Globus pallidus (tissue), 1 donor: ENCODE measurements around the gene RAMP2.
"Not testable (repeated sequence)": the region's sequence is repeated elsewhere in the genome, so short reads cannot be mapped to it uniquely, and the experiment has no call there.

ENCODE experiments used
- DNase-seq: peaks from one replicate; pipeline ENCODE4 v3.0.0-alpha.2; 2015; ENCODE audit warnings: low spot score

Gene RAMP2, protein sequence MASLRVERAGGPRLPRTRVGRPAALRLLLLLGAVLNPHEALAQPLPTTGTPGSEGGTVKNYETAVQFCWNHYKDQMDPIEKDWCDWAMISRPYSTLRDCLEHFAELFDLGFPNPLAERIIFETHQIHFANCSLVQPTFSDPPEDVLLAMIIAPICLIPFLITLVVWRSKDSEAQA

DNA sequence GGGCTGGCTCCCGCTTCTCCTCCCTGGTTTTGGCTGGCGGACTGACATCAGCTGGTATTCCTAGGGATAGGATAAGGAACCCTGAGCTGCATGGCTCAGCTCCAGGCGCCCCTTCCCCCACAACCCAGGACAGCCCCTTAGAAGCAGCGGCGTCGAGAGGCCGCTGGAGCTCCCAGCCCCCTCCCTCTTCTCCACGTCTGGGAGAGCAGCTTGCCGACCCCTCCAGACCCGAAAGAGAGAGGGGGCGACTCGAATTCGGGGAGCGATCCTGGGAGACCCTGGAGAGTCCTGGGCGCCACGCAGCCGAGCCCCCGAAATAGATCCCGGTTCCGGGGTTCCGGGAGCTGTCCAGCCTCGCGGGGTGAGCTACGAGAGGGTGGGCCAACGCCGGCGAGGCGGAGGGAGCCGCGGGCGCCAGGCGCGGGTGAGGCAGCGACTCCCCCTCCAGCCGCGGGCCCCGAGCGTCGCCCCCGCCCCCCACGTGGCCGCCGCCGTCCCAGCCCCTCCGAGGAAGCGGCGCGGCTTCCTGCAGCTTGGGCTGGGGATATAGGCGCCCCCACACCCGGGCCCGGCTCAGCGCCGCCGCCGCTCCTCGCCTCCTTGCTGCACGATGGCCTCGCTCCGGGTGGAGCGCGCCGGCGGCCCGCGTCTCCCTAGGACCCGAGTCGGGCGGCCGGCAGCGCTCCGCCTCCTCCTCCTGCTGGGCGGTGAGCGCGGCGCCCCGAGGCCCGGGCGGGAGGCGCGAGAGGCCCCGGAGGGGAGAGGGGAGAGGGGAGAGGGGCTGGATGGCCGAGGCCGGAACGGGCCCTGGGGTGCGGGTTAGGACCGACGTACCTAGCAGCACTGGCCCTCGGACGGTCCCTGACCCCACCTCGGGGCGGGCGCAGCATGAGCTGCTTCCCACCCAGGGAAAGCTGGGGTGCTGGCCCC is at the start of gene RAMP2:
Gene RAMP2 (plus strand): TSS at position 576 of the 930 bp plus-strand sequence. CDS start 35 bp downstream, at position 611.
- no peak for DNase-seq

DNA sequence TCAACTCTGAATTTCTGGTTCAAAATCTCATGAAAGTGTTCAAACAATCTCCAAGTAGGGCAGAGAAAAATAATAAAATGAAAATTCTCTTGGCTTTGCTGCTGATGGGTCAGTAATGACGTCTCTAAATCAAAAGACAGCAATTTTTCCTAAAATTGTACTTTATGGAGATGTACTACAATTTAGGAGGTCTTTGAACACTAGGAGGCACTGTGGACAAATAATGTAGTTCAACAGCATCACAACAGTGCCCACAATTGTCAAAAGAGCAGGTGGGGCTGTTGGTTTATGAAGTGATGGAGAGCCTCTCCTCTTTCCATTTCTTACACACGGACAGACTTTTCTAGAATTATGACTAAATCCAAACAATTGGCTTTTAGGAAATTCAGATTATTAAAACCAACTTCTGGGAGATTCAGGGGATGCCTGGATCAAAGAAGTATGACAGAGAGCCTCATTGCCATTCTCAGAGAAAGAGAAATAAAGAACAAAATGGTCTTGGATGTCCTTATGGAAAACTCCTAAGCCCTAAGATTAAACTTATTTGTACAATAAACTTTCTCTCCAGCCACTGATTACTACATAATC is 39.9 kb upstream of the RAMP2 start:
- peak; percentile 82 for DNase-seq

DNA sequence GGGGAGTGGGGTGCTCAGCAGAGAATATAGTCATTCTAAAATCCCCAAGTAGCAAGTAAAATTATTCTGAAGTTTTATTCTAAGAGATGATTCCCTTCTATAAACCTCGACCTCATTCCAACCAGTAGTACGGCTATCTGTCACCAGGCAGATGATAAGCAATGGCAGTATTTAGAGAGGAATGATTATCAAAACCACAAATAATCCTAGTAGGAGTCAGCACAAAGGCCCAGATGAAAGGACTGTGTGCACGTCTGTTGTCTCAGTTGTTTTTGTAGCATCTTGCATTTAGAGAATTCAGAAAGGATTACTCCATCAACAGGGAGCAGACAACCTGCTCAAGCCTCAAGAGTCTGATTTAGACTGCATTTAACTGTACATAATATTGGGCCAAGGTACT is 37.4 kb upstream of the RAMP2 start:
- DNase-seq, result no peak

DNA sequence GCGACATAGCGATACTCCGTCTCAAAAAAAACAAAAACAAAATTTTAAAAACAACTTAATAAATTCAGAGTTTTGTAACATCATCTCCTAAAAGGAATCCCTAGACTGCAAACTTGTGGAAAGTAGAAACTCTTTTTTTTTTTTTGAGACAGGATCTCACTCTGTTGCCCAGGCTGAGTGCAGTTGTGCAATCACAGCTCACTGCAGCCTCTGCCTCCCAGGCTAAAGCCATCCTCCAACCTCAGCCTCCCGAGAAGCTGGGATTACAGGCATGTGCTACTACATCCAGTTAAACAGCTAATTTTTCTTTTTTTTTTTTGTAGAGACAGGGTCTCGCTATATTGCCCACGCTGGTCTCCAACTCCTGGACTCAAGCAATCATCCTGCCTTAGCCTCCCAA is 35.9 kb upstream of the RAMP2 start:
- no peak for DNase-seq

DNA sequence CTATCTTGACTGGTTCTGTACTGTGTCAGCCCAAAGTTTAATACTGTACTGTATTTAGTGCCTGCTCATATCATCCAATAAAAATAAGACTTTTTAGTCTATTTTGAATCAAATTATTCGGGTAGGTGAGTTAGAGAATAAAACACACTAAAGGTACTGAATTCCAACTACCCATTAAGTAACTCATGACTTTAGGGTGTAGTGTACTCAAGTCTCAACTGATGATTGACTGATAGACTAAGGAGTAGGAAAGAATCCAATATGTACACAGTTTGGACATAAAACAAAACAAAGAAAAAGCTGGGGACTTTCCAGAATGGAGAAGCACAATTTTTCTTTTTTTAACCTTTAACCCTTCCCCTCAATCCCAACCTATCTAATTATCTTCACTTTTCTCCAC is 20.3 kb upstream of the RAMP2 start:
- DNase-seq, result no peak

DNA sequence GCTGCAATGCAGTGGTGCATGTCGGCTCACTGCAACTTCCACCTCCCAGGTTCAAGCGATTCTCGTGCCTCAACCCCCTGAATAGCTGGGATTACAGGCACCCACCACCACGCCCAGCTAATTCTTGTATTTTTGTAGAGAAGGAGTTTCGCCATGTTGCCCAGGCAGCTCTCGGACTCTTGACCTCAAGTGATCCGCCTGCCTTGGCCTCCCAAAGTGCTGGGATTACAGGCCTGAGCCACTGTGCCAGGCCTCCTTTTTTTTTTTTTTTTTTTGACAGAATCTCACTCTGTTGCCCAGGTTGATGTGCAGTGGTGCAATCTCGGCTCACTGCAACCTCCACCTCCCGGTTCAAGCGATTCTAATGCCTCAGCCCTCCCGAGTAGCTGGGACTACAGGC is 18.1 kb upstream of the RAMP2 start:
- not testable (repeated sequence) for DNase-seq

DNA sequence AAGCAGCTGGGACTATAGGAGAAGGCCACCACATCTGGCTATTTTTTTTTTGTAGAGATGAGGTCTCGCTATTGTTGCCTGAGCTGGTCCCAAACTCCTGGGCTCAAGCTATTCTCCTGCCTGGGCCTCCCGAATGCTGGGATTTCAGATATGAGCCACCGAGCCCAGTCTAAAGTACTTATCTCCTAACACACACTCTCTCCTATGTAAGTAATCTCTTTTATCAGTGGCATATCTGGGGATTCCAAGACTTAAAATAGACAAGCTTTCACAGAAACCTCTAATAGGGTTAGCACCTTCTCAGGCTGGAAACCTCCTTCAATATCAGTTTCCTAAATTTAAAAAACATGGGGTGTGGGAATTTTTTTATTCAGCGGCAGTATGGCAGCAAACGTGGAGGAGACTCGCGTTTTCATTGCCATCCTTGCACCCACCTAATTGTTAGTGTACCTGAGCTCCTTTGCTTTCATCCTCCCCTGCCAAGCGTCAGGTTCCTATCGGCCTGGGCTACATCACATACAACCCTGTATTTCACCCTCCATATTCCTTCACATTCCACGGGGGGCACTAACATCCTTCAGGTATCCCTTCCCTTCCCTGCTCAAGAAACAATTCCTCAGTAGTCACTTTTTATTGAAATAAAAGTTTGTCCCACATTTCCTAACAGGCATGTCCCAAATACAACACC is 17.3 kb upstream of the RAMP2 start:
- no peak for DNase-seq

DNA sequence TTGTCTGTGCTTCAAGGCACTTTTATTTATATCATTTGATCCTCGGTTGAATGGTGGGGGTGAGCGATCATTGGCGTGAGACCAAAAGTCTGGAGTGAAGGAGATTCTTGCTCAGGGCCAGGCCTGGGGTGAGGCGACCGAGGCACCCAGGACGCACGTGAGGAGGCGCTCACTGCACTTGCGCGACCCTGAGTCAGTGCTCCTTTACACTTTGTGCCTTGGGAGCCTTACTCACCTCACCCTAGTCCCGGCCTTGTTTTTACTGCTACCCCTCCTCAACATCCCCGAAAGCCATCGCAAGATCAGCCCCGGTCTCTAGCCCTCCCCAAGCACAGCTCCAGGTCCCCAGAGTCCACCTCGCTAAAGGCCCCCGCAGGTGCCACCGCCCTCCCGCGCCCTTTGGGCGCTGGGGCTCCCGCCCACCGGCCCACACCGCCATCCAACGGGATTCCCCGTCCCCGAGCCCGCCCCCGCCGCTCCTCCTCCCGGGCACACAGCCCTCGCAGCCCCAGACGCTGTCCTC is 16.7 kb upstream of the RAMP2 start:
- DNase-seq, result peak; percentile 57

DNA sequence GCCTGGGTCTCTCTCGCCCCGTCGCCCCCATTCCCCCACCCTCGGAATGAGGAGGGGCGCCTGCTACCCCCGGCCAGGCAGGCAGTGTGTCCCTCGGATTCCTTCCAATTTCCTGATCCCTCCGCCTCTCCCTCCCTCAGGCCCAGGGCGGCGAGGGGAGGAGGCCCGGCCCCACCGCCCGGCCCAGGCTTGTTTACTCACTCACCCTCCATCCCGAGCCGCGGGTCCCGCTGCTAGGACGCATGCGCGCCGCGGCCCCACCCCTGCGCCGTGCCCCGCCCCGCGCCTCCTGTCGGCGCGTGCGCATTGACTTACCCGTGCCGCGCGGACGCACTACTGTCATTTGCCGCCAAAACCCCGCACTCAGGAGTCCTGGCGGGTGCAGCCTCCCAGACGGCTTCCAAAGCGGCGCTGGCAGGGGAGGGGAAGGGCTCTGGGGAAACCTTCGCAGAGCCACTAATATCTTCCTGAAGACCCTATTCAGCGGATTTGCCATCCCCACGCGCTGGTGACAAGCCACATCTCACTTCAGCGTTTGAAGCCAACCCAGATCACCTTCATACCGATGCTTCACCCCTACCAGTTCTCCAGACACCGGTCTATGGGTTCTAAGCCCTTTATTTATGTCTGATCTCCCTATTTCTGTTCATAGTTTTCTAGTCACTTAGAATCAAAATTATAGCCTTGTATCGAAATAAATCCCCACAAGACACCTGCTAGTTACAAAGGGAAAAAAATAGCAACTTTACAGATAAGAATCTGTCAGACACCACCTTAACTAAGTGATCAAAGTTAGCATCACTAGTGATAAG is 16.0 kb upstream of the RAMP2 start, which contains the start of gene EZH1:
Gene EZH1 (minus strand): TSS at position 235 of the 812 bp plus-strand sequence. CDS start 16,099 bp downstream, outside the sequence.
- peak; percentile 89 for DNase-seq

DNA sequence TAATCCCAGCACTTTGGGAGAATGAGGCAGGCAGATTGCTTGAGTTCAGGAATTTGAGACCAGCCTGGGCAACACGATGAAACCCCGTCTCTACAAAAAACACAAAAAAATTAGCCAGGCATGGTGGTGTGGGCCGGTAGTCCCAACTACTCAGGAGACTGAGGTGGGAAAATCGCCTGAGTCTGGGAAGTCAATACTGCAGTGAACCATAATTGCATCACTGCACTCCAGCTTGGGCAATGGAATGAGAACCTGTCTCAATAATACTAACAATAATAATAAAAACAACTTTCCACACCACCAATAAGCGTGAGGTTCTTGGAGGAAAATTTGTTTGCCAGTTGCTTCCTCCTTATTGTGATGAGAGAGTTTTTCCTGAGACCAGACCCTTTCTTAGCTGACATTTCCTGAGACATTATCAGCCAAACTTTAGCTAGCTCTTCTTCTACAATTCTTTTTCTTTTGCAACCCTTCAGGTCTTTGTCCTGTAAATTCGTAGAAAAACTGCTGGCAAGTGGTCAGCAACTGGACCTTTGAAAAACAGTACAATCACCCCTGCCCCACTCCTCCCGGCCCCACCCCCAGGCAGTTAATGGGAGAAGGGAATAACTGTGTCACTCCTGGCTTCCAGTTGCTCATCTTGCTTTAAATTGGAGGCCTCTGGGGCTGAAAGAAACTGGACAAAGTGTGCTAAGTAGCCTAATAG is 12.7 kb upstream of the RAMP2 start:
- no peak for DNase-seq

DNA sequence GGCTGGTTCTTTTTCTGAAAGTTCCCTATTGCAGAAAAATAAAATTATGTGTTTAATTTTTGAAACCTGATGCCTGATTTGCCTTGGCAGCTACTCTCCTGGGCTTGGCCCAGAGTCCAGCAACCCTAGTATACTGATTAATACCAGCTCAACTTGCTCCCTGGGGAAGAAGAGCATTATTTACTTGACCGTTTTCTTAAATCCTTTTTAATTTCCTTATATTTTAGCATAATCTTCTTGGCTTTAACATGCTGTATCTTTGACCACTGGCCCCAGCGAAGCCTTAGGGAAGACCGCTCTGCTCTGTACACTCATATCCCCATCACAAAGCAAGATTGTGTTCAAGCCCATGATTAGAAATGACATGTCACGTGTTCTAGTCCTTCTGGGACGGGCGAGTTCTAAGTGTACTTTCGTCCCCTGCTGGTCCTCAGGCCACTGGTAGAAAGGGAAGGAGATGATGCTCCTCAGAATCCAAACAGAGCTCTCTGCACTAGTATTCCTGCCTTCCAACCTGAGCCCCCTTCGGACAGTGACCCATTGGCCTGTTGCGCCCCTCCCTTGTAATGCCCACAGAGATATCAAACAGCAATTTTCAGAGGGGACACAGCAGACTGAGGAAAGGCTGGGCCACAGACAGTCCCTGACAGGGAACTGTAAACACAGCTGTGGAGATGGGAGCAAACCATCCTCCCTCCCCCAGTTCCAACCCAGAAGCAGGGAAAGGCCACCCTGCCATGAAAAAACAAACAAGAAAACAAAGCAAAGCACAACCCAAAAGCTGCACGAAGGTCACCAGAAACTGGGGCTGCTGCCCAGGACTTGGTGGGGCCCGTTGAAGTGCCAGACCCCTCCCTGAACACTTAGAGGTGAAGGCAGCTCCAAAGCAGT is 11.9 kb upstream of the RAMP2 start:
- peak; percentile 42 for DNase-seq

DNA sequence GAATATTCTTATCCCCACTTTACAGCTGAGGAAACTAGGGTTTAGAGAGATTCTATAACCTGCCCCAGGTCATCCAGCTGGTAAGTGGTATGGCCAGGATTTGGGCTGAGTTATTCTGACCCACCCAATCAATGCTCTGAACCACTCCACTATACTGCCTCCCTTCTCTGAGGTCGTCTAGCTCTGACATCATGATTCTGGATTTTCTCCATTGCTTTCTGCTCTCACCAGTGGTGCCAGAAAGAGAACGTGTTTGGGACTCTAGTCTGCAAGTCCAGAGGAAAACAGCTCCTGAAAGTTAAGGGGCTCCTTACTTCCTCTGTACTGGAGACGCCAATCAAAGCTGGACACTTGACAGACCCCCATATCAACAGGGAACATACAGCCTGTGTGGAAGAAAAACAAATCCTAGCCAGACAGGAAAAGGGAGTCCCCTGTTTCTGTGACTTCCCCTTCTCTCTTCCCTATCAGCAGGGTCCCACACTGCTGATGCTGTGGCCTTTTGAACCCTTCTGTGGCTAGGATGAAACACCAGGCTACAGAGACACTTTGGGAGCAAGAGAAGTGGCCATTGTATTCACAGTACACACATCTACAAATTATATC is 10.2 kb upstream of the RAMP2 start:
- DNase-seq, result no peak

DNA sequence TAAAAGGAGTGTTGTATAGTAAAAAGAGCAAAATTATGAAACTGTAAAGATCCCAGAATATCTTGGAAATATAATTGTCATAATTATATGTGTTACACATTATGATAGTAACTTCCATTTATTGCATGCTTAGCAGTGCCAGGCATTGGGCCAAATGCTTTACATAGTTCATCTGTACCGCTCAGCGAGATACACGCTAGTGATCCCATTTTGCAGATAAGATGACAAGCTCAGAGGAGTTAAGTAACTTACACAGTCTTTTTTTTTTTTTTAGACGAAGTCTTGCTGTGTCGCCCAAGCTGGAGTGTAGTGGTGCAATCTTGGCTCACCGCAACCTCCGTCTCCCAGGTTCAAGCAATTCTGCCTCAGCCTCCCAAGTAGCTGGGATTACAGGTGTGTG is 9.4 kb upstream of the RAMP2 start:
- no peak for DNase-seq

DNA sequence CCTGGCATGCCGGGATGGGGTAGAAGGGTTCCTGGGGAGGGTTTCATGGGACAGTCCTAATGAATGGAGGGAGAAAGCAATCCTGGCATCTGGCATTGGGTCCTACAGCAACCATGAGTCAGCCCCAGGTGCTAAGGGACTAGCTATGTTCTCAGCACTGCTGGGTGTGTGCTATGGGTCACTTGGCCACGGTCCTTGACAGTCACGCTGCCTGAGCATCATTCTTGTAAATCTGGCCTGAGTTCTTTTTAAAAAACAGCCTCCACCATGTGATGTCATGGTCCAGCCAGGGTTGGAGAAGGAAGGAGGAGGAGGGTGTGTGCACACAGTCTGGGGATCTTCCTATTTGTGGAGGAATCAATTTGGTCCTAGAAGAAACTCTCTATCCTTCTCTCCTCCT is 6.2 kb upstream of the RAMP2 start:
- DNase-seq, result no peak

DNA sequence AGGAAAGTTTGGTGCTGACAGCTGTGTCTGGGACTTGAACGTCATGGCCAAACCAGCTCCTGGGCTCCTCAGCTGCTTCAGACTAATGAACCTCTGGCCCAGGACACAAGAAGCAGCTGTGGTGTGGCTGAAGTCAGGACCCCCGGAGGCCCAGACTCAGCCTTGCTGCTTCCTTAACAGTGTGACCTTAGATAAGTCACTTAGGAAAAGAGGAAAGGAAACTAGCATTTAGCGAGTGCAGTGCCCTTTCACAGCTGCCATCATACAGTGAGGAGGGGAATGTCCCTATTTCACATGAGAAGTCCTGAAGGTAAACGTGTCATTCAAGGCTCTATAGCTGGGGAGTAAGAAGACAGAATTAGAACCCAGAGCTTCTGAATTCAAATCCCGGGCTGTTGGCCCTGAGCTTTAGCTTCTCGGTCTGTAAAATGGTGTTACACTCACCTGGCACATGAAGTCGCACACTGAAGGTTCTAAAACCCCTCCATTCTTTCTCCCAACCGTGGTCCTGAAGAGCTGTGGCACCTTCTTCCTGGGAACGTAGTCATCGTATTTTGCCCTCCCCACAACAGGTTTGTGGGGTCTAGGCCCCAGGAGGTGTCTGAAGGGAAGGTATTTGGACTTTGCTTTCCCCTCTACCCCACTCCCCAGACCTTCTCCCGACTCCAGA is 910 bp upstream of the RAMP2 start:
- DNase-seq, result no peak

DNA sequence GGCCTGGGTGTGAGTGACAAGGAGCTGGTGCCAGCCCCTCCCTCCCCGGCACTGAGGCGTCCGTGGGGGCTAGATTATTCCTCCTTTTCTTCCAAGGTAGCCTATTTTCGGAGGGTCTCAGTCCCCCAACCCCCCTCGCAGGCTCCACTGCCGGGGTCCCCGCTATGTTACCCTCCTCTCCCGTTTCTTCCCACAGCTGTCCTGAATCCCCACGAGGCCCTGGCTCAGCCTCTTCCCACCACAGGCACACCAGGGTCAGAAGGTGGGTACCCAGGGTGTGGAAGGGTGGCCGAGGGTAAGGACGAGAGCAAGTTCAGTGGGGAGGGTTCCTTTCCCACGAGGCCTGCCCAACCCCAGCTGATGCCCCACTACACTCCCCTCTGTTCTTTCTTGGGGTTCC is 611 bp downstream of the RAMP2 start:
- DNase-seq, result no peak

DNA sequence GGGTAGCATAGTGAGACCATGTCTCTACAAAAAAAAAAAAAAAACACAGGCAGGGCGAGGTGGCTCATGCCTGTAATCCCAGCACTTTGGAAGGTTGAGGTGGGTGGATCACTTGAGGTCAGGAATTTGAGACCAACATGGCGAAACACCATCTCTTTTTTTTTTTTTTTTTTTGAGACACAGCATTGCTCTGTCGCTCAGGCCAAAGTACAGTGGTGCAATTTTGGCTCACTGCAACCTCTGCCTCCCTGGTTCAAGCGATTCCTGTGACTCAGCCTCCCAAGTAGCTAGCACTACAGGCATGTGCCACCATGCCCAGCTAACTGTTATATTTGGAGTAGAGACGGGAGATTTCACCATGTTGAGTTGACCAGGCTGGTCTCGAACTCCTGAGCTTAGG is 5.1 kb downstream of the RAMP2 start:
- DNase-seq, result no peak

DNA sequence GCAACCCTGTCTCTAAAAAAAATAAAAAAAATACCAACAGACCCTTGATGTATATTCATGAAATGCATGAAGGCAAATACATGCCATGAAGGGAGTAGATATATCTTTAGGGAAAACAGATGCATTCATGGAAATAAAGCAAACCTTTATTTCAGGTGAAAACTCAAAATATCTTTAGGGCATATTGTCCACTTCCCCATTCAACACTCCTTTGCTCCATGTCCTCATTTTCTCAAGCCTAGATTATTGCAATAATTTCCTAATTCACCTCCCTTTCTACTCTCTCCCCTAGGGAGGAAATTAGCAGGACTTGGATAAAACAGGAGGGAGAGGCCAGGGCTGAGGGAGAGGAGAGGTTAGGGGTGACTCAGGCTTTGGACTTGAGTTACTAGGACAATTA is 6.5 kb downstream of the RAMP2 start:
- DNase-seq, result no peak

DNA sequence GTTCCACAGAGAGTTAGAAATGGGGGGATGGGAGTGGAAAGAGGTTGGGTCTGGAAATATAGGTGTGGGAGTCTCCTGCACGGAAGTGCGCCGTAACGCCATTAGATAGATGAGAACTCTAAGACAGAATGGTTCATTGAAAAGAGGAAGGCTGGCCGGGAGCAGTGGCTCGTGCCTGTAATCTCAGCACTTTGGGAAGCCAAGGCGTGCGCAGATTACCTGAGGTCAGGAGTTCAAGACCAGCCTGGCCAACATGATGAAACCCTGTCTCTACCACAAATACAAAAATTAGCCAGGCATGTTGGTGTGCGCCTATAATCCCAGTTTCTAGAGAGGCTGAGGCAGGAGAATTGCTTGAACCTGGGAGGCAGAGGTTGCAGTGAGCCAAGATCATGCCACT is 7.0 kb downstream of the RAMP2 start:
- not testable (repeated sequence) for DNase-seq
